GM15510 (cell line): ENCODE data around the gene SMARCC1.

Source experiments
- POLR2A ChIP-seq: IDR thresholded peaks from 3 replicates; pipeline ENCODE4 v1.6.1; 2011; ENCODE audit warnings: borderline replicate concordance; ENCODE audit not compliant: insufficient read length; ENCODE audit errors: extremely low read depth

The SMARCC1 gene

DNA sequence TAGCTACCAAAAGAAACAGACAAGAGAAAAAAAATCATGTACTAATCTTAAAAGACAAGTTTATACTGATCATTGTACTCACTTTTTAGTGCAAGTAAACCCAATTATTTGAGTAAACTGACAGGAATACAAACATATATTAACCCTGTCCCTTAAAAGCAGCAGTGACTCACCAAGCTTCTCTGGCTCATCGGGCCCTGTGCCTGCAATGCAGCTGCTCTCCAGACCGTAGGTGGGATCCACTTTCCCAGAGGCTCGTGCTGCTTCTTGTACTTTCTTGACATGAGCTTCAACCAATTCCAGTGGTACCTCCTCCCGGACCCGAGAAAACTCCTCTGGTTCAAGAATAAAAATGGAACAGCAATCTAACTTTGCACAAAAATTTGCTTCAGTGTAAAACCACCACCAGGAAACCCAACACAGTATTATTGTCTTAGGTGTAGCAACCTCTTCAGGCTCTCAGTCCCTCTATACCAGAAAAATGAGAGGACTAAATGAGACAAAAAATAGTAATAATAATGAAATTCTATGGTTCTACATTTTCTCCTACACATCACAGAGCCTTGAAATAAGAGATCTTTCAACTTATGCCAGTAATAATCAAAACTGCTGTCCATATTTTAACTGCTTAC, 120.5 kb downstream of the SMARCC1 start:
- no peak for TF ChIP-seq POLR2A

DNA sequence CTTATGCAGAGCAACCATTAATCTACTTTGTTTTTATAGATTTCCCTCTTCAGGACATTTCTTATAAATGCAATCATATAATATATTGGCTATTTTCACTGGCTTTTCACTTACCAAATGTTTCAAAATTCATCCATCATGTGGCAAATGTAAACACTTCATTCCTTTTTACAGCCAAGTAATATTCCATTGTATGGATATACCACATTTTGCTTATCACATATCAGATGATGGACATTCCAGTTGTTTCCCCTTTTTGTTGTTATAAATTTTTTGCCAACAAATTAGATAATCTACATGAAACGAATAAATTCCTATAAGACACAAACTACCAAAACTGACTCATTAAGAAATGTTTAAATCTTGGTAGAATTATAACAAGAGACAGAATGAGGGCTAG, 123.2 kb downstream of the SMARCC1 start:
- TF ChIP-seq POLR2A, result no peak

DNA sequence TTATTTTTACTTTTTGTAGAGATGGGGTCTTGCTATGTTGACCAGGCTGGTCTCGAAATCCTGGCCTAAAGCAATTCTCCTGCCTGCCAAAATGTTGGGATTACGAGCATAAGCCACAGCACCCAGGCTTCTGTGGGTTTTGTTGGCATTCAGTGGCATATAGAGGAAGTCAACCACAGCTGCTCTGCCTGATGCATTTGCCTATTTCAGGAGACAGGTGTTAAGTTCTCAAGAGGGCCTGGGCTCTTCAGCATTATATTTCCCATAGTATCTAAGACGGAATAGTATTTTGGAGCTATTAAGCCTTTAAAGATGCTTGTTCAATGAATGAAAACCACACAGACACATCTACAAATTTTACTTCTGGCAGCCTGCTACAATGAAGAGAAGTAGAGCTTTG, 129.6 kb downstream of the SMARCC1 start:
- no peak for TF ChIP-seq POLR2A

DNA sequence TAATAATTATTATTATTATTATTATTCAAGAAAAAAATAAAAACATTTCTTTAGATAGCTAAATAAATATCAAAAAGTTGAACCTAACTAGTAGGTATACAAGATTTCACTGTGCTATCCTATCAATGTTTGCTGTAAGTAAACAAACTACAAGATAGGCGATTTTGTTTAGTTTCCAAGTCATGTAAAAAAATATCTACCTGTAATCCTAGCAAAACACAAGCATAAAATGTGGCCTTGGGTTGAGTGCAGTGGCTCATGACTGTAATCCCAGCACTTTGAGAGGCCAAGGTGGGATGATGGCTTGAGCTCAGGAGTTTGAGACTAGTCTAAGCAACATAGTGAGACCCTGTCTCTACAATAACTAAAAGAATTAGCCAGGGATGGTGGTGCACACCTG, 131.4 kb downstream of the SMARCC1 start:
- no peak for TF ChIP-seq POLR2A

DNA sequence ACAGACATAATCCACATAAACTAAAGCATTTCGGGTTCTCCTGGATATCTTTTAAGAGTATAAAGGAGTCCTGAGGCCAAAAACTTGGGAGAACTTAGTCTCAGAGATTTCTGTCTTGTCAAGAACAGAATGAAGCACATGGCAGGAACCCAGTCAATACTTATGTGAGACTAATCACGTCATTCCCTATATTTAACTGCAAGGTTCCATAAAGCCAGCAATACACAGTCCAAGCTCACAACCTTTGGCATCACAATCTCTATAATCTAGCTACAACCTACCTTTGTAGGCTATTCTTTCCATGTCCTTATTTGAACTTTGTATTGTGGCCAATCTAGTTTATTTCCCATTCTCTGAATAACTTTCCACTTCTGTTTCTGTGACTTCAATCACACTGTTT, 134.1 kb downstream of the SMARCC1 start:
- no peak for TF ChIP-seq POLR2A

DNA sequence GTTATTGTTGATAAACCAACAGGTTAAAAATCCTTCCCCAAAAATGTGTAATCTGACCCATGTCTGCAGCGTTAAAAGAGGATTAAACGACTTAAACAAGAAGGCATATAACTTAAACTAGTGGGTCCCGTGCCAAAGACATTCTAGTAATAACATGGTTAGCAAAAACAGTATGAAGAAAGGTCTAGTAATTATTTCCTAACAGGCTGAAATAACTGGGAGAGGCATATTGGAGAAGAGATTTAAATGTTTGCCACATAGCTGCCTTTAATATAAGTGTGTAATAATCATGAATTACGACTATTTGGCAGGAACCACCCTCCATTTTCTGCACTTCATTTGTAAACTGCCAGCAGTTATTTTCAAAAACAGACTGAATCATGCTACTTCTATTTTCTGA, 135.3 kb downstream of the SMARCC1 start:
- TF ChIP-seq POLR2A, result no peak

DNA sequence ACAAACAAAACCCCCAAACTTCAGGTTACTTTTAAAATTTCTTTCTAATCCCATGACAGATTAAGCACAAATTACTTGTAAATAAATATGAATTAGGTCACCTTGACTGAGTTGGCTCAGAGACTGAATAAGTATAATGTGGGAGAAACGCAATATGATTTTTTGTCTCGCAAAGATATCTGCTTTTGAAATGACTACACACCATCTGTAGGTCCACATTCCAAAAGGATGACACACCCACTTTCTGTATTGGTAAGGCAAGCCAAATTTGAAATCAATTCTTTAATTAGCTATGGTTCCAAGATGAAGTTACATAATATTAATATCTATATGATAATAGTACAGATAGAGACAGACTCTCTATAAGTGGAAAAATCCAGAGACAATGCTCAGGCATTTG, 136.1 kb downstream of the SMARCC1 start:
- TF ChIP-seq POLR2A, result no peak

DNA sequence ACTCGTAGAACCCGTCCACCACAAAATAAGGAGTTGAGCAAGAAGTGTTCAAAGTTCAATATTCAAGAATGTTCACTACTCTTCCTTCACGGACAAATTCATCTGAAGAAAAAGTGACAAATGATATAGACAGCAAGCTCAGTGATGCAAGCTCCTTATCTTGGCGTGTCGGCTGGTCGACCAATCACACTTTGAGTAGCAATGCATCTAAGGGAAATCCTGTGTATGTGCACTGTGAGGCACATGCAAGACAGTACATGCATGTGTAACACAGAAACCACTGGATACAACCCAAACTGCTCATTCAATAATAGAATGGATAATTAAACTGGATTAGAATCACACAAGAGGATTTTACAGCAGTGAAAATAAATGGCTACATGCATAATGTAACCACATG, 138.6 kb downstream of the SMARCC1 start:
- no peak for TF ChIP-seq POLR2A

DNA sequence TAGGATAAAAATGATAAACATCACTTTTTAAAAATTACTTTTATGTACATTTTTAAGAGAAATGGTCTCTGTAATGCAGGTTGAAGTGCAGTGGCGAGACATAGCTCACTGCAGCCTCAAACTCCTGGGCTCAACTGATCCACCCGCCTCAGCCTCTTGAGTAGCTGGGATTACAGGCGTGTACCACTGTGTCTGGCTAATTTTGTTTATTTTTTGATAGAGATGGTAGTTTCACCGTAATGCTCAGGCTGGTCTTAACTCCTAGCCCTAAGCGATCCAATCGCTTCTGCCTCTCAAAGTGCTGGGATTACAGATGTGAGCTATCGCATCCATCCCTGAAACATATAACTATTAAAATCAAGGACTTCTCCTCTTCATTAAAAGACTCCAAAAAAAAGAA, 140.0 kb downstream of the SMARCC1 start:
- no peak for TF ChIP-seq POLR2A

DNA sequence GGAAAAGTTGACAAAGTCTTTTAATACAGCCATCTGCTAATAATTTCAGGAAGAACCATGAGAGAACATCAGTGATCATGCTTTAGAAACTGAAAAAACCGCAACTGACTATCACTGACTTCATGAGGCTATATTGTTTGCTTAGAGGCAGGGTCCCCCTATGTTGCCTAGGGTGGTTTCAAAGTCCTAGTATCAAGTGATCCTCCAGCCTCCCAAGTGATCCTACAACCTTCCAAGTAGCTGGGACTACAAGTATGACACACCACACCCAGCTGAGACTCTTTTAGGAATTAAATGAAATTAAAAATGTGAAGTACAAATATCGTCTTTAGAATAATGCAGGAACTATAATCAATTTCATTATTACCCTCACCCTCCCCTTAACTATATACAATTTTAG, 144.8 kb downstream of the SMARCC1 start:
- no peak for TF ChIP-seq POLR2A

DNA sequence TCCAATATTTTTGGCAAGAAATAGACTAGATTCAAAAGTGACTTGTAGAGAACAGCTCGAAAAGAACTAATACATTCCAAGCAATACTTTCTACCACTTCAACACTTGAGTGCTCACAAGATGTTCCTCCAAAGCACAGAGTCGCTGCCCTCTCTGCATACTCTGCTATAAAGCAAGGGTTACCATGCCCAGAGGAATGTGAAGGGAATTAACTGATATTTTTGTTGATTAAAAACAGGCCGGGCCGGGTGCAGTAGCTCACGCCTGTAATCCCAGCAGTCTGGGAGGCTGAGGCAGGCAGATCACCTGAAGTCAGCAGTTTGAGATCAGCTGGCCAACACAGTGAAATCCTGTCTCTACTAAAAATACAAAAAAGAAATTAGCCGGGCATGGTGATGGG, 145.5 kb downstream of the SMARCC1 start:
- TF ChIP-seq POLR2A, result no peak

DNA sequence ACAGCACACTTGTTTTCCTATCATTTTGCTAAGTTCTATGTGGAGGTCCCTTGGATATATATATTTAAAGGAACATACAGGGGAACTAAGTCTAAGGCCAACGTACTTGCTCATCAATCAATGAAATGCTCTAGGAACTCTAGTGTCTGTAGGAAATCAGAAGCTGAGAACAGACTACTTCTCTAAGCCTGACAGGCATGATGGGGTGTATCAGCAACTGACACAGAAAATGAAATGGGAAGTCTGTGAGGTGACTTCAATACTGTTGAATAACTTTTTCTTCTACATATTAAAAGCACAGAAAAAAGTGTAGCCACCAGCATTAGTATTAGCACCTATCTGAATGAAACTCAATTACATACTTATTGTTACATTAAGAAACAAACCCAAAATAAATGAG, 146.2 kb downstream of the SMARCC1 start:
- TF ChIP-seq POLR2A, result no peak

DNA sequence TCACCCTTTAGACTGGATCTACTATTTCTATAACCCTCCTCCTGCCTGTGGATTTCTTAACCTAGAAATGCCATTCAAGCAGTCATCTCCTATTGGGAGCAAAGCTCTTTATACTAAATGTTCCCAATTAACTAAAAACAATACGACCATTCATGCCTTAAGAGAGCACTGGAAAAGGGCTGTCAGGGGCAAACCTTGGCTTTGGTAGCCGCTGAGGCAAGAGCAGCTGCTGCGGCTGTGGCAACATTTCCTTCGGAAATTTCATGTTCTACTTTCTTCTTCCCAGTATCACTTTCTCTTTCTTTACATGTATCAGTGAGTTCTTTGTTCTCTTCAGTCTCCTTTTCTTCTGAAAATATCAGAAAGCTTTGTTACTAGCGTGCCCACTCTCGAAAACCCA, 146.7 kb downstream of the SMARCC1 start:
- no peak for TF ChIP-seq POLR2A

DNA sequence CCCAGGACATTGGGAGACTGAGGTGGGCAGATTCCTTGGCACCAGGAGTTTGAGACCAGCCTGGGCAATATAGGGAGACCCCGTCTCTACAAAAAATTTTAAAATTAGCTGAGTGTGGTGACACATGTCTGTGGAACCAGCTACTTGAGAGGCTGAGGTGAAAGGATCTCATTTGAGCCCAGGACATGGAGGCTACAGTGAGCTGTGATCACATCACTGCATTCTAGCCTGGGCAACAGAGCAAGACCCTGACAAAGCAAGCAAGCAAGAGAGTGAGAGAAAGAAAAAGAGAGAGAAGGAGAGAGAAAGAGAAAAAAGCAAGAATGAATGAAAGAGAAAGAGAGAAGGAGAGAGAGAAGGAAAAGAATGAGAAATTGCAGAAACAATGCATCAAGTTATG, 150.9 kb downstream of the SMARCC1 start:
- no peak for TF ChIP-seq POLR2A

DNA sequence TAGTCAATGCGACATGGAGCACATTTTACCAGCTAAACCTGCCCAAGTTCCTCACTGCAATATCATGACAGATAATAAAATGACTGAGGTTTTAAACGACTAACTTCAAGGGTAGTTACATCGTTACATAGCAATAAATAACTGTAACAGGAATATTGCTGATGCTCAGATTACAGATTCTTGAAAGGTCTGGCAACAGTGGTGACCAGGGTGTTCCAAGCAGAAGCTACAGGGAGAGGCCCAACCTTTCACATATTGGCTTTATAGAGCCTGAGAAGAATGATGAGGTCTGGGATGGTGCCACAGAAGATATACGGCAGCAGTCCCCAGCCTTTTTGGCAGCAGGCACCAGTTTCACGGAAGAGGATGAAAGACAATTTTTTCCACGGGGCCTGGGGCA, 151.9 kb downstream of the SMARCC1 start:
- no peak for TF ChIP-seq POLR2A

DNA sequence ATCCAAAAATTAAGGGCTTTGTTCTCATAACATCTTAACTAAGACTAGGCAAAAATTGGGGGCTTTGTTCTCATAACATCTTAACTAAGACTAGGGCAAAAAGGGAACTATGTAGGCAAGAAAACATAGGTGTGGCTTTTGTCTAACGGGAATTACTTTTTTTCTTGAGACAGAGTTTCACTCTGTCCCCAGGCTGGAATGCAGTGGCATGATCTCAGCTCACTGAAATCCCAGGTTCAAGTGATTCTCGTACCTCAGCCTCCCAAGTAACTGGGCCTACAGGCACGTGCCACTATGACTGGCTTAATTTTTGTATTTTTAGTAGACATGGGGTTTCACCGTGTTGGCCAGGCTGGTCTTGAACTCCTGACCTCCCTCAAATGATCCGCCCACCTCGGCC, 153.3 kb downstream of the SMARCC1 start:
- TF ChIP-seq POLR2A, result no peak
